ENCODE results near the gene RALB. TPM values are rescaled to one million over a fixed set of nuclear protein-coding genes. Genes with fewer than 3 reads are reported as not detected.

The RALB gene
- polyA plus RNA-seq, 1 of the 3 experiments (the other 2 are of a cell fraction) = 37.2 TPM

DNA sequence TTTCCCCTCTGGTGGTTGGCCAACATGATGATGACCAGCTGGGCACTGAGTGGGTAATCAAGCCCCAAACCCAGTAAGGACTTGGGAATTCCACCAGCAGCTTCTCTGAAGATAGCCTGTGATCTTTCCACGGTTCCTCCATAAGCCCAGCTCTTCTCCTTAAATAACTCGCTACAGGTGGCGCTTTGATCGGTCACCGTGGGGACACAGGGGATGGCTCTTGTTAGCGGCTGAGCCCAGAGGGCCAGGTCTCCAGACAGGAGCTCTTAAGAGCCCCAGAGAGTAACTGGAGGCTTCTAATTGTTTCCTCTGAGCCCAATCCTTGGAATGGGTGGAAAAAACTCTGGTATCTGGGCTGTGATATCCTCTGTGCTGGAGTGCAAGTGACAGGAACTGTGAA is 79.7 kb downstream of the RALB start:
- CTCF ChIA-PET = interaction anchor here (0.8 to 5.8 kb wide), 3 partner anchors 11 to 363 kb away, joined by 3 to 41 read pairs (median 3); no protein-coding TSS in a partner anchor

DNA sequence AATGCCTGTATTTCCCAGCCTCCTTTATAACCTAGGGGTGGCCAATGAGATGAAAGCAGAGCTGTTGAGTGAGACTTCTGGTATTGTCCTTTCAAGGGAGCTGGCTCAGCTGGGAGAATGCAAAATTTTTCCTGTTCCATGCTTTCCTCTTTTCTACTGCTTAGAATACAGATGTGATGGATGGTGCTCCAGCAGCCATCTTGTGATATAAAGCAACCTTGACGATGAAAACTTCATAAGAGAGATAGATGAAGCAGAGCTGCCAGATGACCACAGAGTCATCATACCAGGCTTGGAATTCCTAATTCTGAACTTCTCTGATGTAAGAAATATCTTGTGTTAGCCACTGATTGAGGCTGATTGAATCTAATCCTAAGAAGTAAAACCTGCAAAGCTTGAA is 81.4 kb downstream of the RALB start:
- H3K27me3 ChIP-seq (ENCODE audit: insufficient read depth) = peaks cover 42% of the 10 kb centered on the region
- H2AFZ ChIP-seq (ENCODE audit: low read depth) = no peak overlapping the region
- H3K9me3 ChIP-seq = no peaks in the 10 kb centered on the region
- H3K36me3 ChIP-seq (replicated peaks in 1 of 2; ENCODE audit: control insufficient read depth in 1 of 2, insufficient read depth in 2 of 2, low read length in 1 of 2) = no peaks in the 10 kb centered on the region
- no peaks in the 10 kb centered on the region for H3K79me2 ChIP-seq (ENCODE audit: insufficient read depth)
- CTCF ChIA-PET = interaction anchor here (0.8 to 5.8 kb wide), 5 partner anchors 10 to 745 kb away, joined by 3 to 41 read pairs (median 4); no protein-coding TSS in a partner anchor
- H3K27ac ChIP-seq (ENCODE audit: low read depth in 2 of 2, low read length in 1 of 2) = no peak overlapping the region
- H4K20me1 ChIP-seq (ENCODE audit: insufficient read depth) = no peaks in the 10 kb centered on the region
- H3K4me2 ChIP-seq = no peak overlapping the region
- no peak overlapping the region for H3K9ac ChIP-seq
- no peaks in the 10 kb centered on the region for H3F3A ChIP-seq (replicated peaks; ENCODE audit: insufficient read depth)
- no peaks in the 10 kb centered on the region for H3K9me2 ChIP-seq
- POLR2A ChIA-PET = no interaction called here
- WGBS (ENCODE audit: low lambda C conversion rate) = 100% methylated on average over 1 of the region's 1 CpG
- no peak overlapping the region for H3K4me3 ChIP-seq (ENCODE audit: low read depth in 2 of 2, low read length in 1 of 2)
- peaks cover 0 to 10% of the 10 kb centered on the region in 2 experiments; a peak in 1 of 4 replicates for H3K4me1 ChIP-seq (ENCODE audit: control insufficient read depth in 1 of 2, insufficient read depth in 2 of 2, low read depth in 1 of 2, low read length in 1 of 2)
- no peak for DNase-seq
- TF ChIP-seq TAF1 (IDR thresholded peaks at IDR 0.05; ENCODE audit: borderline replicate concordance, low read depth, low read length) (no peak), EP300 (IDR thresholded peaks at IDR 0.05; ENCODE audit: borderline replicate concordance in 1 of 2, low read depth in 1 of 2, low read length in 1 of 2) (no peak), TEAD4 (IDR thresholded peaks at IDR 0.05; ENCODE audit: borderline replicate concordance, insufficient read depth) (no peak), FOXJ3 (CRISPR knock-in tag; IDR thresholded peaks at IDR 0.05) (no peak), JUND (IDR thresholded peaks at IDR 0.05) (no peak), EZH2phosphoT487 (IDR thresholded peaks at IDR 0.05; ENCODE audit: borderline replicate concordance, low read depth) (no peak), NRF1 (IDR thresholded peaks at IDR 0.05; ENCODE audit: low read depth, low read length) (no peak), POLR2AphosphoS5 (IDR thresholded peaks at IDR 0.05; ENCODE audit: low read depth, low read length) (no peak), NFIC (IDR thresholded peaks at IDR 0.05; ENCODE audit: borderline replicate concordance) (no peak), RCOR1 (IDR thresholded peaks at IDR 0.05; ENCODE audit: low read length) (no peak), SMC3 (IDR thresholded peaks at IDR 0.05; ENCODE audit: low read depth, low read length) (no peak), MEF2A (IDR thresholded peaks at IDR 0.05; ENCODE audit: borderline replicate concordance, low read depth) (no peak)
- TF ChIP-seq, protein P1, sequence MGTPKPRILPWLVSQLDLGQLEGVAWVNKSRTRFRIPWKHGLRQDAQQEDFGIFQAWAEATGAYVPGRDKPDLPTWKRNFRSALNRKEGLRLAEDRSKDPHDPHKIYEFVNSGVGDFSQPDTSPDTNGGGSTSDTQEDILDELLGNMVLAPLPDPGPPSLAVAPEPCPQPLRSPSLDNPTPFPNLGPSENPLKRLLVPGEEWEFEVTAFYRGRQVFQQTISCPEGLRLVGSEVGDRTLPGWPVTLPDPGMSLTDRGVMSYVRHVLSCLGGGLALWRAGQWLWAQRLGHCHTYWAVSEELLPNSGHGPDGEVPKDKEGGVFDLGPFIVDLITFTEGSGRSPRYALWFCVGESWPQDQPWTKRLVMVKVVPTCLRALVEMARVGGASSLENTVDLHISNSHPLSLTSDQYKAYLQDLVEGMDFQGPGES (IDR thresholded peaks at IDR 0.05; ENCODE audit: low read depth, low read length) = no peak
- TF ChIP-seq, protein P2, sequence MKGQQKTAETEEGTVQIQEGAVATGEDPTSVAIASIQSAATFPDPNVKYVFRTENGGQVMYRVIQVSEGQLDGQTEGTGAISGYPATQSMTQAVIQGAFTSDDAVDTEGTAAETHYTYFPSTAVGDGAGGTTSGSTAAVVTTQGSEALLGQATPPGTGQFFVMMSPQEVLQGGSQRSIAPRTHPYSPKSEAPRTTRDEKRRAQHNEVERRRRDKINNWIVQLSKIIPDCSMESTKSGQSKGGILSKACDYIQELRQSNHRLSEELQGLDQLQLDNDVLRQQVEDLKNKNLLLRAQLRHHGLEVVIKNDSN (IDR thresholded peaks at IDR 0.05; ENCODE audit: borderline replicate concordance, low read depth) = no peak

More for the DNA sequence above, 79.7 kb downstream of the RALB start:
- Histone ChIP-seq H4K20me1 (ENCODE audit: insufficient read depth) (no peaks in the 10 kb centered on the region), H3K4me3 (ENCODE audit: low read depth in 2 of 2, low read length in 1 of 2) (no peak overlapping the region), H3K4me2 (no peak overlapping the region), H3K36me3 (replicated peaks in 1 of 2; ENCODE audit: control insufficient read depth in 1 of 2, insufficient read depth in 2 of 2, low read length in 1 of 2) (no peaks in the 10 kb centered on the region), H3K79me2 (ENCODE audit: insufficient read depth) (no peaks in the 10 kb centered on the region), H2AFZ (ENCODE audit: low read depth) (no peak overlapping the region), H3K27ac (ENCODE audit: low read depth in 2 of 2, low read length in 1 of 2) (no peak overlapping the region), H3F3A (replicated peaks; ENCODE audit: insufficient read depth) (no peaks in the 10 kb centered on the region), H3K9ac (no peak overlapping the region), H3K9me3 (no peaks in the 10 kb centered on the region), H3K27me3 (ENCODE audit: insufficient read depth) (peaks cover 32% of the 10 kb centered on the region; the same call in 1 of the 2 replicates), H3K4me1 (ENCODE audit: control insufficient read depth in 1 of 2, insufficient read depth in 2 of 2, low read depth in 1 of 2, low read length in 1 of 2) (peaks cover 0 to 10% of the 10 kb centered on the region in 2 experiments; a peak in 1 of 4 replicates), H3K9me2 (no peaks in the 10 kb centered on the region)
- no peak for DNase-seq
- 68% methylated on average over 6 of the region's 6 CpGs for WGBS (ENCODE audit: low lambda C conversion rate)
- TF ChIP-seq FOXJ3 (CRISPR knock-in tag; IDR thresholded peaks at IDR 0.05) (no peak), EP300 (IDR thresholded peaks at IDR 0.05; ENCODE audit: borderline replicate concordance in 1 of 2, low read depth in 1 of 2, low read length in 1 of 2) (no peak), NFIC (IDR thresholded peaks at IDR 0.05; ENCODE audit: borderline replicate concordance) (no peak), SMC3 (IDR thresholded peaks at IDR 0.05; ENCODE audit: low read depth, low read length) (no peak), TCF12 (IDR thresholded peaks at IDR 0.05) (no peak), RAD21 (IDR thresholded peaks at IDR 0.05; ENCODE audit: low read length) (no peak), NRF1 (IDR thresholded peaks at IDR 0.05; ENCODE audit: low read depth, low read length) (no peak), SIN3A (IDR thresholded peaks at IDR 0.05; ENCODE audit: borderline replicate concordance, low read depth, low read length) (no peak), MEF2A (IDR thresholded peaks at IDR 0.05; ENCODE audit: borderline replicate concordance, low read depth) (no peak), GABPA (IDR thresholded peaks at IDR 0.05; ENCODE audit: low read depth) (no peak)
- TF ChIP-seq, protein P3, sequence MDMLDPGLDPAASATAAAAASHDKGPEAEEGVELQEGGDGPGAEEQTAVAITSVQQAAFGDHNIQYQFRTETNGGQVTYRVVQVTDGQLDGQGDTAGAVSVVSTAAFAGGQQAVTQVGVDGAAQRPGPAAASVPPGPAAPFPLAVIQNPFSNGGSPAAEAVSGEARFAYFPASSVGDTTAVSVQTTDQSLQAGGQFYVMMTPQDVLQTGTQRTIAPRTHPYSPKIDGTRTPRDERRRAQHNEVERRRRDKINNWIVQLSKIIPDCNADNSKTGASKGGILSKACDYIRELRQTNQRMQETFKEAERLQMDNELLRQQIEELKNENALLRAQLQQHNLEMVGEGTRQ (IDR thresholded peaks at IDR 0.05; ENCODE audit: borderline replicate concordance, low read depth, low read length) = no peak
- TF ChIP-seq, protein P1 (IDR thresholded peaks at IDR 0.05; ENCODE audit: low read depth, low read length) = no peak
- TF ChIP-seq, protein P4, sequence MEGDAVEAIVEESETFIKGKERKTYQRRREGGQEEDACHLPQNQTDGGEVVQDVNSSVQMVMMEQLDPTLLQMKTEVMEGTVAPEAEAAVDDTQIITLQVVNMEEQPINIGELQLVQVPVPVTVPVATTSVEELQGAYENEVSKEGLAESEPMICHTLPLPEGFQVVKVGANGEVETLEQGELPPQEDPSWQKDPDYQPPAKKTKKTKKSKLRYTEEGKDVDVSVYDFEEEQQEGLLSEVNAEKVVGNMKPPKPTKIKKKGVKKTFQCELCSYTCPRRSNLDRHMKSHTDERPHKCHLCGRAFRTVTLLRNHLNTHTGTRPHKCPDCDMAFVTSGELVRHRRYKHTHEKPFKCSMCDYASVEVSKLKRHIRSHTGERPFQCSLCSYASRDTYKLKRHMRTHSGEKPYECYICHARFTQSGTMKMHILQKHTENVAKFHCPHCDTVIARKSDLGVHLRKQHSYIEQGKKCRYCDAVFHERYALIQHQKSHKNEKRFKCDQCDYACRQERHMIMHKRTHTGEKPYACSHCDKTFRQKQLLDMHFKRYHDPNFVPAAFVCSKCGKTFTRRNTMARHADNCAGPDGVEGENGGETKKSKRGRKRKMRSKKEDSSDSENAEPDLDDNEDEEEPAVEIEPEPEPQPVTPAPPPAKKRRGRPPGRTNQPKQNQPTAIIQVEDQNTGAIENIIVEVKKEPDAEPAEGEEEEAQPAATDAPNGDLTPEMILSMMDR (IDR thresholded peaks at IDR 0.05) = no peak
- POLR2A ChIA-PET = no interaction called here

Data from SK-N-SH (cell line).